ENCODE results near the gene GRM8.

- TF ChIP-seq POLR2AphosphoS5 (IDR thresholded peaks at IDR 0.05; ENCODE audit: low read depth, low read length) (no peak), TAF1 (IDR thresholded peaks at IDR 0.05; ENCODE audit: borderline replicate concordance, low read depth, low read length) (no peak)
These were observed 213.2 kb downstream of the GRM8 start for GRCh38 chr7:127039541-127039940.

Measured in GM12892 (cell line).